Adrenal gland (tissue), 5 donors: ENCODE data around the gene HIPK4.

ENCODE experiments used
- CTCF ChIP-seq, 6 experiments: fragments of 450-650 bp in 4 of 6; fragments of 200-600 bp in 2 of 6; sonication (generic) in 1 of 6; IDR thresholded peaks; 1 replicate in 5 of 6; 2 replicates in 1 of 6; pipeline versions ENCODE4 v1.5.1 to v1.8.0; 2016 to 2021; ENCODE audit warnings: antibody characterized with exemption in 6 of 6, mild to moderate bottlenecking in 2 of 6, moderate library complexity in 1 of 6
- POLR2A ChIP-seq, 2 donors: fragments of 450-650 bp; IDR thresholded peaks; one replicate each; pipeline ENCODE4 v1.6.1; 2017; ENCODE audit warnings: antibody characterized with exemption in 2 of 2, mild to moderate bottlenecking in 2 of 2, moderate library complexity in 1 of 2
- donor health status: DM: no; HTN: no; CAD: no.

GRCh38 chr19:40403262-40403984, 13.4 kb upstream of the HIPK4 start:
- TF ChIP-seq CTCF (IDR thresholded peaks at IDR 0.05) (no peak), POLR2A (IDR thresholded peaks at IDR 0.05) (peak; percentile 22 to 53)
